ENCODE data around the gene TUBG1. TPM values are rescaled to one million over a fixed set of nuclear protein-coding genes. Genes with fewer than 3 reads are reported as not detected.
A peak's percentile ranks its signal among the peaks of the same experiment; 100 is the strongest.

The TUBG1 gene
- 93.7 and 113 TPM in 2 replicates for total RNA-seq (2014; rRNA removed; shearing (Covaris generic))
- 112 and 114 TPM in 2 replicates for total RNA-seq (2022)
- Bru-seq, nascent RNA = percentile 62 among the genes with signal in this experiment
- BruChase-seq, experiment 1, labeled RNA remaining after a 6-hour chase = percentile 82 among the genes with signal in this experiment
- percentile 71 among the genes with signal in this experiment for BruChase-seq, experiment 2, labeled RNA remaining after a 2-hour chase
- long read RNA-seq, transcript TUBG1-201 (11 exons, 1,611 nt) = major isoform, 297 of 337 reads
- long read RNA-seq, partial matches to known transcripts = 11 of 337 reads
- long read RNA-seq, other reads (novel, unspliced or antisense) = 29 of 337 reads

DNA sequence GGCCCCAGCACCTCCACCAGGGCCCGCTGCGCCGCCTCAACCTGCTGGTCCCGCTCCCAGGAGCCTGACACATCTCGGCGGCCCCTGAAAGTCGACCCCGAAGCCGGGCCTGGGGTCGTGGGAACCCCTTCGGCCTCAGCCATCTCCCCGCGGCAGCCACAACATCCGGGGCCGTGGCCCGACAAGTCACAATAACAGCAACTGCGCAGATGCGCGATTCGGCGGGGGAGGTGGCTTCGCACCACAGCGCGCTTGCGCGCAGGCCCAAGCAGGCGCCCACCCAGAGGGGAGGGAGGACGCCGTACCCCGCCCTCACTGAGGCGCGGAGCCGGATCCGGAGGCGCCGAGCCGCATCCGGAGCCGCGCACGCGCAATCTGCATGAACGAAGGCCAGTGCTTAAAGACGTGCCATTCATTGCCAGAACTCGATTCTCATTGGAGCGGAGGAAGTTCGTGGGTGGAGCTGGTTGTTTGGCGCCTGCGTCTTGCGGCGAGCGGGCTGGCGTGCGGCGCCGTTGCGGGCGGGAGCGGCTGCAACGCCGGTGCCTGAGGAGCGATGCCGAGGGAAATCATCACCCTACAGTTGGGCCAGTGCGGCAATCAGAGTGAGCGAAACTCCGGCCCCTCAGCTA is at the start of gene TUBG1, which contains the start of gene RETREG3:
TSS of gene TUBG1 (plus strand) at position 502 of the 632 bp plus-strand sequence. CDS start at position 557, 55 bp downstream.
TSS of gene RETREG3 (minus strand) at position 193 of the 632 bp plus-strand sequence. CDS start at position 143, 50 bp downstream.
- H3K4me3 ChIP-seq (ENCODE audit: low read depth, low read length, poor library complexity, severe bottlenecking) = peak within 1 kb of the TSS; percentile 88
- ChIA-PET CTCF (ENCODE audit: unreplicated experiment) (interaction anchor here (1.7 to 2.3 kb wide), 2 partner anchors 10 to 31 kb away, joined by 4 to 11 read pairs; partner anchors contain the start of gene PSMC3IP), POLR2A (interaction anchor here (0.8 to 1.7 kb wide), 12 partner anchors 8 to 165 kb away, joined by 3 to 8 read pairs (median 3); partner anchors contain the start of genes PLEKHH3, PSMC3IP and TUBG2)
- H3K4me1 ChIP-seq (ENCODE audit: insufficient read depth, low read length, poor library complexity, severe bottlenecking) = peaks cover 31% of the 10 kb centered on the region
- no peaks in the 10 kb centered on the region for H3K9me2 ChIP-seq (ENCODE audit: insufficient read depth, low read length)
- TF ChIP-seq, protein P1, sequence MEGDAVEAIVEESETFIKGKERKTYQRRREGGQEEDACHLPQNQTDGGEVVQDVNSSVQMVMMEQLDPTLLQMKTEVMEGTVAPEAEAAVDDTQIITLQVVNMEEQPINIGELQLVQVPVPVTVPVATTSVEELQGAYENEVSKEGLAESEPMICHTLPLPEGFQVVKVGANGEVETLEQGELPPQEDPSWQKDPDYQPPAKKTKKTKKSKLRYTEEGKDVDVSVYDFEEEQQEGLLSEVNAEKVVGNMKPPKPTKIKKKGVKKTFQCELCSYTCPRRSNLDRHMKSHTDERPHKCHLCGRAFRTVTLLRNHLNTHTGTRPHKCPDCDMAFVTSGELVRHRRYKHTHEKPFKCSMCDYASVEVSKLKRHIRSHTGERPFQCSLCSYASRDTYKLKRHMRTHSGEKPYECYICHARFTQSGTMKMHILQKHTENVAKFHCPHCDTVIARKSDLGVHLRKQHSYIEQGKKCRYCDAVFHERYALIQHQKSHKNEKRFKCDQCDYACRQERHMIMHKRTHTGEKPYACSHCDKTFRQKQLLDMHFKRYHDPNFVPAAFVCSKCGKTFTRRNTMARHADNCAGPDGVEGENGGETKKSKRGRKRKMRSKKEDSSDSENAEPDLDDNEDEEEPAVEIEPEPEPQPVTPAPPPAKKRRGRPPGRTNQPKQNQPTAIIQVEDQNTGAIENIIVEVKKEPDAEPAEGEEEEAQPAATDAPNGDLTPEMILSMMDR (conservative IDR thresholded peaks at IDR 0.05; ENCODE audit: low read length) = no peak
- no peak for TF ChIP-seq EZH2phosphoT487 (IDR thresholded peaks at IDR 0.05; ENCODE audit: borderline replicate concordance, low read depth, low read length)
- peak within 1 kb of the TSS; percentile 74 for H3K27ac ChIP-seq (ENCODE audit: low read depth, low read length, poor library complexity, severe bottlenecking)
- DNase-seq (ENCODE audit: low spot score) = peak; percentile 99
- no peaks in the 10 kb centered on the region; the same call in 1 of the 2 replicates for H4K20me1 ChIP-seq (ENCODE audit: insufficient read depth, low read length)
- peaks cover 62% of the 10 kb centered on the region for H3K79me2 ChIP-seq (ENCODE audit: insufficient read depth, low read depth, low read length)
- intact Hi-C loops (cut with micrococcal nuclease; ENCODE audit: unreplicated experiment) = loop anchor here (2.0 kb wide), 1 partner anchor 70 kb away; no protein-coding TSS in a partner anchor
- H3K36me3 ChIP-seq (ENCODE audit: insufficient read depth, low read length) = peaks cover 27% of the 10 kb centered on the region
- peak within 1 kb of the TSS; percentile 70; the same call in 1 of the 2 replicates for H2AFZ ChIP-seq (ENCODE audit: low read length)
- no peaks in the 10 kb centered on the region for H3K9me3 ChIP-seq (ENCODE audit: low read length)
- no TSS peak for BruUV-seq (replicated peaks)
- peak within 1 kb of the TSS; percentile 88 for H3K4me2 ChIP-seq (ENCODE audit: low read length)

DNA sequence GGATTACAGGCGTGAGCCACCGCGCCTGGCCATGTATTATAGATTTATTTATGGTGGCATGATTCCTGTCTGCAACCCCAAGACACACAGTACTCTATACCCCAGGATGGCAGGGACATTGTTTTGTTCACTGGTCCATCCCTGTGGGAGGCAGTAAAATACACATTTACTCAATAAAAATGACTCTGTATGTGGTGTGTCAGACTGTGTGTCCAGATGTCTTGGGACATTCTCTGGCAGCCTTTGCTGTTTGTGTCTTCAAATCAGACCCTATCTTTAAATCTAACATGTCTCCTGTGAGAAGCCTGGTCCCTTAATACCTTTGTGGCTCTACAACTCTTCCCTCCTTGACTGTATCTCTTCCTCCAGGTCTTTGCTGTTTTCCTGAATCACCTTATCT is 49.2 kb upstream of the TUBG1 start:
- Histone ChIP-seq H3K79me2 (ENCODE audit: insufficient read depth, low read depth, low read length) (peaks cover 25% of the 10 kb centered on the region), H3K9me3 (ENCODE audit: low read length) (no peaks in the 10 kb centered on the region), H3K4me2 (ENCODE audit: low read length) (no peak overlapping the region), H3K36me3 (ENCODE audit: insufficient read depth, low read length) (peaks cover 24% of the 10 kb centered on the region), H3K4me3 (ENCODE audit: low read depth, low read length, poor library complexity, severe bottlenecking) (no peak overlapping the region), H4K20me1 (ENCODE audit: insufficient read depth, low read length) (no peaks in the 10 kb centered on the region), H3K27ac (ENCODE audit: low read depth, low read length, poor library complexity, severe bottlenecking) (no peak overlapping the region), H2AFZ (ENCODE audit: low read length) (no peak overlapping the region), H3K4me1 (ENCODE audit: insufficient read depth, low read length, poor library complexity, severe bottlenecking) (peaks cover 36% of the 10 kb centered on the region), H3K9me2 (ENCODE audit: insufficient read depth, low read length) (no peaks in the 10 kb centered on the region)
- no peak for DNase-seq (ENCODE audit: low spot score)
- ChIA-PET CTCF (ENCODE audit: unreplicated experiment) (no interaction called here), POLR2A (interaction anchor here (0.7 kb wide), 1 partner anchor 383 kb away, joined by 8 read pairs; no protein-coding TSS in a partner anchor)
- intact Hi-C loops (cut with micrococcal nuclease; ENCODE audit: unreplicated experiment) = no loop called here
- TF ChIP-seq, protein P1 (conservative IDR thresholded peaks at IDR 0.05; ENCODE audit: low read length) = no peak
- no peak for TF ChIP-seq EZH2phosphoT487 (IDR thresholded peaks at IDR 0.05; ENCODE audit: borderline replicate concordance, low read depth, low read length)
- no TSS peak for BruUV-seq (replicated peaks)
